HG02973 (cell line): Measurements from ENCODE around the gene NEK6.

Experiments used
- ATAC-seq: cut with Tn5 transposase; IDR thresholded peaks from one replicate; pipeline ENCODE4 v1.9.1; 2021; ENCODE audit warnings: moderate library complexity; ENCODE audit not compliant: unreplicated experiment

NEK6 gene

GRCh38 chr9:124295159-124295794, 37.5 kb downstream of the NEK6 start:
- no peak for ATAC-seq

- no peak for ATAC-seq
Measured at GRCh38 chr9:124296094-124296493, 38.3 kb downstream of the NEK6 start.

GRCh38 chr9:124296796-124297550, 39.2 kb downstream of the NEK6 start:
- ATAC-seq = no peak

- ATAC-seq = no peak
Measured at GRCh38 chr9:124297551-124297901, 39.8 kb downstream of the NEK6 start.

- ATAC-seq = no peak
Measured at GRCh38 chr9:124297915-124298645, 40.3 kb downstream of the NEK6 start.

GRCh38 chr9:124298646-124299235, 41.0 kb downstream of the NEK6 start:
- no peak for ATAC-seq

GRCh38 chr9:124299515-124300090, 41.9 kb downstream of the NEK6 start:
- no peak for ATAC-seq

- ATAC-seq = no peak
Measured at GRCh38 chr9:124300312-124300711, 42.6 kb downstream of the NEK6 start.

- no peak for ATAC-seq
Measured at GRCh38 chr9:124302921-124303320, 45.2 kb downstream of the NEK6 start.

GRCh38 chr9:124303762-124304161, 46.0 kb downstream of the NEK6 start:
- ATAC-seq = no peak

- ATAC-seq = no peak
Measured at GRCh38 chr9:124304285-124304684, 46.5 kb downstream of the NEK6 start.

GRCh38 chr9:124306098-124306735, 48.5 kb downstream of the NEK6 start:
- ATAC-seq = no peak

GRCh38 chr9:124307379-124308030, 49.8 kb downstream of the NEK6 start:
- ATAC-seq = no peak

- no peak for ATAC-seq
Measured at GRCh38 chr9:124308606-124309491, 51.1 kb downstream of the NEK6 start.

GRCh38 chr9:124309667-124310084, 51.9 kb downstream of the NEK6 start:
- no peak for ATAC-seq

- no peak for ATAC-seq
Measured at GRCh38 chr9:124311283-124311682, 53.5 kb downstream of the NEK6 start.

GRCh38 chr9:124312290-124313265, 54.8 kb downstream of the NEK6 start:
- ATAC-seq = no peak

- ATAC-seq = no peak
Measured at GRCh38 chr9:124313940-124314339, 56.2 kb downstream of the NEK6 start.
